Esophagus squamous epithelium (tissue), 5 donors: ENCODE measurements around the gene PKM. TPM values are rescaled to one million over a fixed set of nuclear protein-coding genes. Genes with fewer than 3 reads are reported as not detected.

ENCODE experiments used
- DNase-seq: peaks from one replicate; lab custom pipeline; 2025; lab: John Stamatoyannopoulos, UW
- H3K27ac ChIP-seq, 4 donors: fragments of 200-600 bp; sonication (generic); one replicate each; pipeline ENCODE4 v1.5.1; 2016 to 2019; ENCODE audit warnings: mild to moderate bottlenecking in 1 of 4
- H3K27me3 ChIP-seq, 4 donors: fragments of 200-600 bp; sonication (generic); 1 replicate in 3 of 4; 2 replicates in 1 of 4; pipeline versions ENCODE4 v1.5.1 to v1.6.0; 2017 to 2021; ENCODE audit warnings: antibody characterized with exemption in 1 of 4
- H3K36me3 ChIP-seq, 3 donors: fragments of 200-600 bp; sonication (generic); one replicate each; pipeline ENCODE4 v1.5.1; 2016 to 2019
- H3K4me1 ChIP-seq, 3 donors: fragments of 200-600 bp; sonication (generic); one replicate each; pipeline ENCODE4 v1.5.1; 2017 to 2019
- H3K4me3 ChIP-seq, 4 donors: fragments of 200-600 bp; sonication (generic); 1 replicate in 3 of 4; 2 replicates in 1 of 4; pipeline ENCODE4 v1.5.1; 2016 to 2019; ENCODE audit warnings: mild to moderate bottlenecking in 2 of 4, moderate library complexity in 1 of 4
- H3K9me3 ChIP-seq, 3 donors: fragments of 200-600 bp; sonication (generic); one replicate each; pipeline ENCODE4 v1.5.1; 2016 to 2019
- POLR2A ChIP-seq, 4 donors: fragments of 450-650 bp; IDR thresholded peaks; one replicate each; pipeline ENCODE4 v1.6.1; 2017; ENCODE audit warnings: antibody characterized with exemption in 4 of 4, mild to moderate bottlenecking in 4 of 4, moderate library complexity in 3 of 4
- WGBS, 2 donors: methylation state at CpG; one replicate each; pipeline ENCODE4 v1.1.5; 2018; 5-methylcytosine and 5-hydroxymethylcytosine counted together
- intact Hi-C: fragments of 100-400 bp; cut with DNase I; formaldehyde crosslinking; loops from one replicate; pipeline ENCODE4 v1.15.0; 2022
- total RNA-seq, 4 donors: library from RNA; depleted of rRNA; stranded (reverse); fragments of >200 nt; gene quantifications; one replicate each; pipeline ENCODE4 v1.1.0, GENCODE V29; 2016
- TF ChIP-seq, protein P1 (sequence below), 6 experiments: fragments of 450-650 bp in 4 of 6; fragments of 200-600 bp in 2 of 6; sonication (generic) in 2 of 6; IDR thresholded peaks; one replicate each; pipeline ENCODE4 v1.5.1; 2016 to 2019; ENCODE audit warnings: antibody characterized with exemption in 6 of 6, mild to moderate bottlenecking in 4 of 6, moderate library complexity in 4 of 6
- donor health status: DM: yes; HTN: yes; CAD: no.

PKM gene
- total RNA-seq, 4 donors from 2014 or later = 504 to 1,134 (median 964) TPM

DNA sequence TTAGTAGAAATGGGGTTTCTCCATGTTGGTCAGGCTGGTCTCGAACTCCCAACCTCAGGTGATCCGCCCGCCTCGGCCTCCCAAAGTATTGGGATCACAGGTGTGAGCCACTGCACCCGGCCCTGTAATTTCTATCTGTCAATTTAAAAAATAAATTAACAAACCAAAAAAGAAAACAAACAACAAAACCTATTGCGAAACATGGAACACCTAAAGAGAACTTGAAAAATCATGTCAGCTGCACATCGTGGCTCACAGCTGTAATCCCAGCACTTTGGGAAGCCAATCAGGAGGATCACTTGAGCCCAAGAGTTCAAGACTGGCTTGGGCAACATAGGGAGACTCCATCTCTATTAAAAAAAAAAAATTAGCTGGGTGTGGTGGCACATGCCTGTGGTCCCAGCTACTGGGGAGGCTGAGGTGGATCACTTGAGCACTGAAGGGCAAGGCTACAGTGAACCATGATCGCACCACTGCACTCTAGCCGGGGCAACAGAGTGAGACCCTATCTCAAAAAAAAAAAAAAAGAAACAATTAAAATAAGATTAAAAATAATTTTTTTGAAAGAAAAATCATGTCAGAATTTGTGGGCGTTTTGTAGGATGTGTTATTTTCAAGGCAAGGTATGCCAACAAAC lies 21.8 kb upstream of the PKM start:
- Histone ChIP-seq H3K27me3 (no peaks in the 10 kb centered on the region), H3K4me1 (no peaks in the 10 kb centered on the region), H3K36me3 (peaks cover 18 to 100% (median 55%) of the 10 kb centered on the region in 3 donors), H3K9me3 (no peaks in the 10 kb centered on the region), H3K27ac (no peak overlapping the region), H3K4me3 (no peak overlapping the region)
- intact Hi-C loops = no loop called here
- 86 to 96% methylated on average over 5 to 10 of the region's 10 CpGs for WGBS, 2 donors
- TF ChIP-seq, protein P1, sequence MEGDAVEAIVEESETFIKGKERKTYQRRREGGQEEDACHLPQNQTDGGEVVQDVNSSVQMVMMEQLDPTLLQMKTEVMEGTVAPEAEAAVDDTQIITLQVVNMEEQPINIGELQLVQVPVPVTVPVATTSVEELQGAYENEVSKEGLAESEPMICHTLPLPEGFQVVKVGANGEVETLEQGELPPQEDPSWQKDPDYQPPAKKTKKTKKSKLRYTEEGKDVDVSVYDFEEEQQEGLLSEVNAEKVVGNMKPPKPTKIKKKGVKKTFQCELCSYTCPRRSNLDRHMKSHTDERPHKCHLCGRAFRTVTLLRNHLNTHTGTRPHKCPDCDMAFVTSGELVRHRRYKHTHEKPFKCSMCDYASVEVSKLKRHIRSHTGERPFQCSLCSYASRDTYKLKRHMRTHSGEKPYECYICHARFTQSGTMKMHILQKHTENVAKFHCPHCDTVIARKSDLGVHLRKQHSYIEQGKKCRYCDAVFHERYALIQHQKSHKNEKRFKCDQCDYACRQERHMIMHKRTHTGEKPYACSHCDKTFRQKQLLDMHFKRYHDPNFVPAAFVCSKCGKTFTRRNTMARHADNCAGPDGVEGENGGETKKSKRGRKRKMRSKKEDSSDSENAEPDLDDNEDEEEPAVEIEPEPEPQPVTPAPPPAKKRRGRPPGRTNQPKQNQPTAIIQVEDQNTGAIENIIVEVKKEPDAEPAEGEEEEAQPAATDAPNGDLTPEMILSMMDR (IDR thresholded peaks at IDR 0.05) = no peak
- no peak for TF ChIP-seq POLR2A (IDR thresholded peaks at IDR 0.05)
- no peak for DNase-seq

DNA sequence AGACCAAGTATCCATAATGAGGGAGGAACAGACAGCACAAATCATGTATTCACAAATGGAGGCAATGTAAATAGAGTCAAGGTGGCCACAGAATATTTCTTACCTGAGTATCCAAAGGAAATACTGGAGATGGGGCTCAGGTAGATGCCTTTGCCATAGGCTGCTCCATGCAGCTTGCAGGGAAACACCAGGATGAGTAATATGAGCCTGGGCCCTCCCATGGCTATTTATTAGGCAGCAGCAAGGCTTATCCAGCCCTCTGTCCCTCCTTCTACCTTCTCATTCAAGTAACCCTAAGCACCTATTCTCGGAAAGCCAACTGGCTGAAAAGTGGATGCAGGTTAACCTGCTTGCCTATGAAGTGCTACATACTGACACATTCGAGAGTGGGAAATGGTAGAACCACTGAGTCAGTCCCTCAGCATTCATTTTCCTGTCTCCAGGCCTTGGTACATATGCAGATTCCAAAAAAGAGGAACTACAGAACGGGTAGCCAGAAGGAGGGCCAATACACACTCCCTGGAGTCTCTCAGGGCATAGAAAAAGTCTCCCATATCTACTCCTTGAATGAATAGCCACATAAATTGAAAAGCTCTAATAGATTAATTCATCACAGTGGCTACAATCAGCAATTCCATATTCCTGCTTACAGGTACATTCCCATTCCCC lies 18.3 kb upstream of the PKM start:
- TF ChIP-seq POLR2A (IDR thresholded peaks at IDR 0.05) = no peak
- TF ChIP-seq, protein P1 (IDR thresholded peaks at IDR 0.05) = no peak
- H3K36me3 ChIP-seq = peaks cover 7 to 100% (median 36%) of the 10 kb centered on the region in 3 donors
- no peaks in the 10 kb centered on the region for H3K27me3 ChIP-seq
- WGBS, 2 donors = 72 to 84% methylated on average over 2 to 3 of the region's 3 CpGs
- intact Hi-C loops = no loop called here
- H3K27ac ChIP-seq = no peak overlapping the region
- H3K4me3 ChIP-seq = no peak overlapping the region
- no peaks in the 10 kb centered on the region for H3K9me3 ChIP-seq
- H3K4me1 ChIP-seq = no peaks in the 10 kb centered on the region
- no peak for DNase-seq

DNA sequence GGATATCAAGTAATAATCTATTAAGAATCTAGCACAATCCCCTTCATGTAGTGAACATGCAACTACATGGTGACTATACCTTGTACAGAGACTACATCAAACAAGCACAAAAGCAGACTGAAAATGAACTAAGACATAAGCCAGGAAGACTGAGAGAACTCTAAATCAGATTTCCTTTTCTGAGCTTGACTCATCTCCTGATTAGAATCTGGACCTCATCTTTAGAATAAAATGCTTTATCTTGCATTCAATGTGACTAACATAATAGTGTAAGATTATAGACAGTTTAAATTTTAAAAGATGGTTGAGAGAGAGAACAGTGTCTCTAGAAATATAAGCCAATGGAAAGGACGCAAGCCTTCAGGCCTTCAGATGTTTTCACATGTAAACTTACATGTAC lies 17.5 kb upstream of the PKM start:
- H3K27ac ChIP-seq = no peak overlapping the region
- intact Hi-C loops = no loop called here
- DNase-seq = no peak
- H3K9me3 ChIP-seq = no peaks in the 10 kb centered on the region
- 95 to 100% methylated on average over 1 of the region's 1 CpG for WGBS, 2 donors
- peaks cover 7 to 100% (median 30%) of the 10 kb centered on the region in 3 donors for H3K36me3 ChIP-seq
- no peaks in the 10 kb centered on the region for H3K4me1 ChIP-seq
- H3K27me3 ChIP-seq = no peaks in the 10 kb centered on the region
- TF ChIP-seq POLR2A (IDR thresholded peaks at IDR 0.05) = no peak
- TF ChIP-seq, protein P1 (IDR thresholded peaks at IDR 0.05) = no peak
- no peak overlapping the region for H3K4me3 ChIP-seq

DNA sequence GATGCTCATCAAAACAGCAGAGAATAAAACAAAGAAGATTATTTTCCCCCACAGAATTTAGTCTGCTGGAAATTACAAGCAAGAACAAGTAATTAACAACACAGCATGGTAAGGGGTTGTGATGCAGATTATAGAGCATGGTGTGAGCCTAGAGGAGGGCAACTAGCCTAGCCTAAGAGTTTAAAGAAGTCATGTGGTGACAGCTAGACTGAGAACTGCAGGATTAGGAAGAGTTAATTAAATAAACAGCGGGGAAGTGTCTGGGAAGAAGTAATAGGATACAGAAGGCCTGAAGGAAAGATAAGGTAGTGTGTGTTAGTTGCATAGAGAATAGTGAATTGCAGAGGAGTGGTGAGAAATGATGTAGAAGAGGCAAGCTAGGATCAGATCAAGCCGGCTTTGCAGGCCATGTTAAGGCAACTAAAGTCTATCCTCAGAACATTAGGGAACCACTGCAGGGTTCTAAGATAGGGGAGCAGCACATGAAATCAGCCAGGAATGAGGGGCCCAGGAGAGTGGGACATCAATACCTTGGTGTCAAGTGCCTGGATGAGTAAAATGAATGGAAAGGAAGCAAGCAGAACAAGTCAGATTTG lies 11.9 kb upstream of the PKM start:
- Histone ChIP-seq H3K4me3 (no peak overlapping the region), H3K27me3 (no peaks in the 10 kb centered on the region), H3K9me3 (no peaks in the 10 kb centered on the region), H3K4me1 (peaks cover 0 to 4% (median 3%) of the 10 kb centered on the region in 3 donors), H3K27ac (no peak overlapping the region), H3K36me3 (peaks cover 0 to 94% (median 13%) of the 10 kb centered on the region in 3 donors)
- no peak for TF ChIP-seq POLR2A (IDR thresholded peaks at IDR 0.05)
- TF ChIP-seq, protein P1 (IDR thresholded peaks at IDR 0.05) = no peak
- WGBS, 2 donors = 49 to 52% methylated on average over 2 of the region's 2 CpGs
- intact Hi-C loops = no loop called here
- DNase-seq = no peak

DNA sequence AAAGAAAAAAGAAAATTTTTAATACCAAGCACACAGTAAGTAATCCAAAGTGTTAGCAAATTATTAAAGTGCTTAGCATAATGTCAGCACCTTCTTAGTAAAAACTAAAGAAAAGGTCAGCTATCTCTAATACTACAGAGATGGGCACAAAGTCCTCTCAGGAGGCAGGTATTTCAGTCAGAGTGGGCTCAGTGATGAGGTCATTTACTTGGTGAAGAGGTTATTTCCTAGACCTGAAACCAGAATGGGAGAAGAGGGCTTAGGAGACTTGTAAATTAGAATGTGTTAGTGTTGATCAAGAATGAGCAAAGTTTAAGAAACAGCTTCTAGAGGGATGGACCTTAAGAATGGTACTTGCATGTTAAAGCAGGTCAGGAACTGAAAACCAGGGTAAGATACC lies 8.7 kb upstream of the PKM start:
- Histone ChIP-seq H3K9me3 (no peaks in the 10 kb centered on the region), H3K4me1 (peaks cover 7 to 21% (median 16%) of the 10 kb centered on the region in 3 donors), H3K27ac (no peak overlapping the region), H3K4me3 (no peak overlapping the region), H3K36me3 (peaks cover 0 to 62% (median 13%) of the 10 kb centered on the region in 3 donors), H3K27me3 (no peaks in the 10 kb centered on the region)
- intact Hi-C loops = no loop called here
- TF ChIP-seq, protein P1 (IDR thresholded peaks at IDR 0.05) = no peak
- no peak for TF ChIP-seq POLR2A (IDR thresholded peaks at IDR 0.05)
- DNase-seq = no peak
